ENCODE measurements around the gene FXYD7.

DNA sequence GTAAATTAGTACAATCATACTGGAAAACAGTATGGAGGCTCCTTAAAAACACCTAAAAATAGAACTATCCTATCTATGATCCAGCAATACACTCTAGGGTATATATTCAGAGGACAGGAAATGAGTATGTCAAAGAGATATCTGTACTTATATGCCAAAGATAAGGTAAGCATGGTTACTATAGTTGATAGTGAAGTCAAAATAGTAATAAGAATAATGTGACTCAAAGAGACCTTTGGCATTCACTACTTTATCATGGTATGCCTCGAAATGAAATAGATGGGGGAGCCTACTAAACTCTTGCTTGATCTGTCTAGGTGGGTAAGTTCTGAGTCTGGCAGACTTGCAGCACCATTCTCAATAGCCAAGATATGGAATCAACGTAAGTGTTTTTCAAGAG, 41.8 kb downstream of the FXYD7 start:
- TF ChIP-seq, protein P1, sequence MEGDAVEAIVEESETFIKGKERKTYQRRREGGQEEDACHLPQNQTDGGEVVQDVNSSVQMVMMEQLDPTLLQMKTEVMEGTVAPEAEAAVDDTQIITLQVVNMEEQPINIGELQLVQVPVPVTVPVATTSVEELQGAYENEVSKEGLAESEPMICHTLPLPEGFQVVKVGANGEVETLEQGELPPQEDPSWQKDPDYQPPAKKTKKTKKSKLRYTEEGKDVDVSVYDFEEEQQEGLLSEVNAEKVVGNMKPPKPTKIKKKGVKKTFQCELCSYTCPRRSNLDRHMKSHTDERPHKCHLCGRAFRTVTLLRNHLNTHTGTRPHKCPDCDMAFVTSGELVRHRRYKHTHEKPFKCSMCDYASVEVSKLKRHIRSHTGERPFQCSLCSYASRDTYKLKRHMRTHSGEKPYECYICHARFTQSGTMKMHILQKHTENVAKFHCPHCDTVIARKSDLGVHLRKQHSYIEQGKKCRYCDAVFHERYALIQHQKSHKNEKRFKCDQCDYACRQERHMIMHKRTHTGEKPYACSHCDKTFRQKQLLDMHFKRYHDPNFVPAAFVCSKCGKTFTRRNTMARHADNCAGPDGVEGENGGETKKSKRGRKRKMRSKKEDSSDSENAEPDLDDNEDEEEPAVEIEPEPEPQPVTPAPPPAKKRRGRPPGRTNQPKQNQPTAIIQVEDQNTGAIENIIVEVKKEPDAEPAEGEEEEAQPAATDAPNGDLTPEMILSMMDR (conservative IDR thresholded peaks at IDR 0.05; ENCODE audit: low read depth, low read length) = no peak
- TF ChIP-seq POLR2A (IDR thresholded peaks at IDR 0.05; ENCODE audit: low read depth, low read length) (no peak), FOS (IDR thresholded peaks at IDR 0.05; ENCODE audit: low read depth, low read length) (no peak), CEBPB (IDR thresholded peaks at IDR 0.05; ENCODE audit: low read depth, low read length) (no peak), SMC3 (IDR thresholded peaks at IDR 0.05; ENCODE audit: low read depth, low read length) (no peak), RCOR1 (IDR thresholded peaks at IDR 0.05; ENCODE audit: insufficient replicate concordance, low read length) (no peak), RAD21 (IDR thresholded peaks at IDR 0.05; ENCODE audit: low read length) (no peak), CHD1 (IDR thresholded peaks at IDR 0.05; ENCODE audit: low read depth, low read length) (no peak), MAFK (IDR thresholded peaks at IDR 0.05; ENCODE audit: low read depth, low read length) (no peak), MAZ (IDR thresholded peaks at IDR 0.05; ENCODE audit: borderline replicate concordance, low read depth, low read length) (no peak), MXI1 (IDR thresholded peaks at IDR 0.05; ENCODE audit: borderline replicate concordance, low read depth, low read length) (no peak), NFE2L2 (IDR thresholded peaks at IDR 0.05; ENCODE audit: low read depth, low read length) (no peak), RFX5 (IDR thresholded peaks at IDR 0.05; ENCODE audit: low read depth, low read length) (no peak)
